VCaP (cell line): ENCODE results near the gene NFILZ.

Source experiments
- H3K27ac ChIP-seq: fragments of 450-650 bp; 2 replicates; pipeline ENCODE4 v1.5.1; 2017
- TF ChIP-seq, protein P1 (sequence below): fragments of 450-650 bp; conservative IDR thresholded peaks from 2 replicates; pipeline ENCODE4 v1.5.1; 2017; ENCODE audit warnings: mild to moderate bottlenecking, moderate library complexity

The NFILZ gene

DNA sequence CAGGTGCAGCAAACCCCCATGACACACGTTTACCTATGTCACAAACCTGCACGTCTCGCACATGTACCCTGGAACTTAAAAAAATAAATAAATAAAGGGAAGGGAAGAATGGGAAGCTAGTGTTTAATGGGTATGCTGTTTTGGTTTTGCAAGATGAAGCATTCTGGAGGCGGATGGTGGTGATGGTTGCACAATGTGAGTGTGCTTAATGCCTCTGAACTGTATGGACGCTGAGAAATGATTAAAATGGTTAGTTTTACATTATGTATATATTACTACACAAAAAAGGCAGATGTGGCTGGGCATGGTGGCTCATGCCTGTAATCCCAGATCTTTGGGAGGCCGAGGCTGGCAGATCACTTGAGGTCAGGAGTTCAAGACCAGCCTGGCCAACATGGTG lies 17.8 kb downstream of the NFILZ start:
- H3K27ac ChIP-seq: no peak overlapping the region
- TF ChIP-seq, protein P1, sequence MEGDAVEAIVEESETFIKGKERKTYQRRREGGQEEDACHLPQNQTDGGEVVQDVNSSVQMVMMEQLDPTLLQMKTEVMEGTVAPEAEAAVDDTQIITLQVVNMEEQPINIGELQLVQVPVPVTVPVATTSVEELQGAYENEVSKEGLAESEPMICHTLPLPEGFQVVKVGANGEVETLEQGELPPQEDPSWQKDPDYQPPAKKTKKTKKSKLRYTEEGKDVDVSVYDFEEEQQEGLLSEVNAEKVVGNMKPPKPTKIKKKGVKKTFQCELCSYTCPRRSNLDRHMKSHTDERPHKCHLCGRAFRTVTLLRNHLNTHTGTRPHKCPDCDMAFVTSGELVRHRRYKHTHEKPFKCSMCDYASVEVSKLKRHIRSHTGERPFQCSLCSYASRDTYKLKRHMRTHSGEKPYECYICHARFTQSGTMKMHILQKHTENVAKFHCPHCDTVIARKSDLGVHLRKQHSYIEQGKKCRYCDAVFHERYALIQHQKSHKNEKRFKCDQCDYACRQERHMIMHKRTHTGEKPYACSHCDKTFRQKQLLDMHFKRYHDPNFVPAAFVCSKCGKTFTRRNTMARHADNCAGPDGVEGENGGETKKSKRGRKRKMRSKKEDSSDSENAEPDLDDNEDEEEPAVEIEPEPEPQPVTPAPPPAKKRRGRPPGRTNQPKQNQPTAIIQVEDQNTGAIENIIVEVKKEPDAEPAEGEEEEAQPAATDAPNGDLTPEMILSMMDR: no peak

DNA sequence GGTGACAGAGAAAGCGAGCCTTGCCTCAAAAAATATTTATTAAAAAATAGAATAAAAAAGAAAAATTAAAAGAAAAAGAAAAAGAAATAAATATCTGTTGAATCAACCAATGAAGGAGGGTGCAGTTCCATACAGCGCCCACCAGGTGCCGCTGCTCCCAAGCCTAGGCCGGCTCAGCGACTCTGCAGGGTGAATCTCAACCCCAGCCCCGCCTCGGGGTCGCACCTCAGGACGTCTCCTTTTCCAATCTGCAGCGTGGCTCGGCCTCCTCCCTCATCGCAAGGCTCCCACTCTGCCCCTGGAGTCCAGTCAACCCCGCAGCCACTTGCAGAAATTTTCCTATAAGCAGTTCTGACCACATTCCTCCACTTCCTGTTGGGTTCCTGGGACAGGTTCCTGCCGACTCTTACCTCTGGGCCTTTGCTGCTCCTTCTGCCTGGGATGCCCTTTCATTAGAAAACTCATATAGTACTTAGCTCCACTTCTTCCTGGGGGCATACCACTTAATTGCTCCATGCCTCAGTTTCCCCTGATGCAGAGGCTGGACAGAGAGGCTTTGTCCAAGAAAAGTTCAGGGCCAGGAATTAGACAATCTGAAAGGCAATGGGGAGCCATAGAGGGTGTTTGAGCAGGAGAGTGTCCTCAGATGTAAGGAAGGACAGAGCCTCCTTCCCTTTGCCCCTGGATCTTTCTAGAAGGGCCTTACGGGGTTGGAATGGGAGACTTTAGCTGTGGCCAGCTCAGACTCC lies 24.3 kb downstream of the NFILZ start:
- TF ChIP-seq, protein P1: peak; percentile 90
- H3K27ac ChIP-seq: no peak overlapping the region

DNA sequence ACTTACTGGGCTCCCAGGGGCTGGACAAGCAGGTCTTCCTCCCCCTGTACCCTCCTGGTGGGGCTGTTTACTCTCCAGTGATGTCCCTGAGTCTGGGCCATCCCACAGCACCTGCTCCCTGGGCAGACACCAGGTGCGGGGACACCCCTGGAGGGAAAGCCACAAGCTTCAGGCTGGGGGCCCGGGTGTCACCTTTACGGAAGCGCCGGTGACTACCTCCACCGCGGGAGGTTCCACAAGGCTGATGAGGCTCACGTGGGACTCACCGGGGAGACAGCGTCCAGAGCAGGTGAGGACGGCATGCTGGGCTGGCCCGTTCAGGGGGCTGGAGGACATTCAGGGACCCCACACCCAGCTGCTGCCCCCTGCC lies 24.9 kb downstream of the NFILZ start:
- no peak overlapping the region for H3K27ac ChIP-seq
- TF ChIP-seq, protein P1: no peak

DNA sequence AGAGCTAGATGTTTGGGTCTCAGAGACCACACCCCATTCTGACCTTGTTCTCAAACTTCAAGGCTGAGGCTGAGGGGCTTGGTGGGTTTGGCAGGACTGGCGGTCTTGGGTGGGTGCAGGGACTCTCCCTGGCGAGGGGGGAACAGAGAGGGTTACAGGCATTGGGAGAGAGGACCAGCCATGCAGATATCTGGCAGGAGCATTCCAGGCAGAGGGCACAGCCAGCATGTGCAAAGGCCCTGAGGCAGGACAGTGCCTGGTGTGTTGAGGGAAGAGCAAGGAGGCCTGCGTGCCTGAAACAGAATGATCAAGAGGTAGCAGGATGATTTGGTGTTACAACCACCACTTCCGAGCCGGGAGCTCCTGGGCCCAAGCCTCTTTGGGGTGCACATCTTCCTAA lies 27.4 kb downstream of the NFILZ start:
- TF ChIP-seq, protein P1: no peak

DNA sequence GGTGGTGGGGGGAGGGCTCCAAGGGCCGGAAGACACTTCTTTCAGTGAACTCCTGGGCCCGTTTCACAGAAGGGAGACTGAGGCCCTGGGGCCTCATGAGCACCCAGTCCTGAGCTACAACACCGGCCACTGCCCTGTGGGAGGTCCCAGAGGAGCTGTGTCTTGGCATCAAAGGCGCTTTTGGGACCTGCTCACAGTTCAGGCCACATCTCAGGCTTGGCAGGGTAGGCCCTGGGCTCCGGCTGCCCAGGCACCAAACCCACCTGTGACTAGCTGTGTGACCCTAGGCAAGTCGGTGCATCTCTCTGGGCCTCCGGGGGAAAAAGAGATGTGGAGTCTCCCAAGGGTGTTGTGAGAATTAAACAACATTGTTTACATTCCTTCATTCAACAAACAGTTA lies 29.5 kb downstream of the NFILZ start:
- no peak overlapping the region for H3K27ac ChIP-seq
- TF ChIP-seq, protein P1: no peak

More for the DNA sequence above, 27.4 kb downstream of the NFILZ start:
- no peak overlapping the region for H3K27ac ChIP-seq

DNA sequence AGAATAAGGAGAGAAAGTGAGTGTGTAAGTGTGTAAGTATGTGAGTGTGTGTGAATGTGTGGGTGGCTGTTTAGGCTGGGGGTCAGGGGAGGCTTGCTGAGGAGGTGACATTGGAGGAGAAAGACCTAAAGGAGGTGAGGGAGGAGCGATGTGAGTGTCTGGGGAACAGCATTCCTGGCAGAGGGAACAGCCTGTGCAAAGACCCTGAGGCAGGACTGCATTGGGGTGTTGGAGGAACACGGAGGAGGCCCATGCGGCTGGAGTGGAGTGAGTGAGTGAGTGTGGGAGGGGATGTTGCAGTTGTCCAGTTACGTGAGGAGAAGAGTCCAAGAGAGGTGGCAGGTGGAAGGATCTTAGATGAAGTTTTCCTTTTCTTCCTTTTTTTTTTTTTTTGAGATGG lies 31.8 kb downstream of the NFILZ start:
- TF ChIP-seq, protein P1: no peak

DNA sequence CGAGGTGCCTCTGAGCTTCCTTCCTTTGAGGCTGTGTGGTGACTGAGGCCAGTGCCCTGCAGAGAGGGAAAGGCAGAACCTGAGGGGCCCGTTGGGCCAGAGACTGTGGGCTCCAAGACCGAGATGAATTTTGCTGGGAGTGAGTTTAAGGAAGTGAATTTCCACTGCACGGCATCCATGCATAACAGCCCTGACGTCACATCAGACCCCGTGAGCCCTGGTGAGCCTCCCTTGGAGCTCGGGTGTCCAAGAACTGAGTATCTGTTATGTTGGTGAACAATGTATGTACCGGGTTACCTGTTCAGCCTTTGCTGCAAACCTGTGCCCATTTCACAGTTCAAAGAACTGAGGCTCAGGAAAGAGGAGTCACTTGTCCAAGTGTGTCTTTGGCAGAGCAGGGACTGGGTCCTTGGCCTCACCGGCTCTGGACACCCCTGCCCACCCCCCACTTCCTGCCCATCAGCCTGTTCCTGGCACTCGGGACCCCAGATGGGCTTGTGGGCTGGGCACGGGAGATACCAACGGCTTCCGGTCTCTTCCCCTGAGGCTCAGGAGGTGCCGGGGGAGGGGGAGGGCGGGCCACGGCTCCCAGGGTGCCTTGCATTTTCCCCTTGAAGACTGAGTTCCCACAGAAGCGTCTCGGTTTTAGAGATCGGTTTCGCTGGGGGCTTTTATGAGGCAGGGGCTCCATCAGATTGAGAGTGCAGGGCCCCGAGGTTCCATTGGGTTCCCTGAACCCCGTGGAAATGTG lies 33.7 kb downstream of the NFILZ start:
- TF ChIP-seq, protein P1: no peak
- no peak overlapping the region for H3K27ac ChIP-seq

More for the DNA sequence above, 31.8 kb downstream of the NFILZ start:
- no peak overlapping the region for H3K27ac ChIP-seq
